Activated gamma-delta T cell (primary cell): Measurements from ENCODE around the gene NTN4.
"Not testable (repeated sequence)": the region's sequence is repeated elsewhere in the genome, so short reads cannot be mapped to it uniquely, and the experiment has no call there.

Experiments
- DNase-seq: peaks from one replicate; lab custom pipeline; 2025; lab: John Stamatoyannopoulos, UW

Gene NTN4

DNA sequence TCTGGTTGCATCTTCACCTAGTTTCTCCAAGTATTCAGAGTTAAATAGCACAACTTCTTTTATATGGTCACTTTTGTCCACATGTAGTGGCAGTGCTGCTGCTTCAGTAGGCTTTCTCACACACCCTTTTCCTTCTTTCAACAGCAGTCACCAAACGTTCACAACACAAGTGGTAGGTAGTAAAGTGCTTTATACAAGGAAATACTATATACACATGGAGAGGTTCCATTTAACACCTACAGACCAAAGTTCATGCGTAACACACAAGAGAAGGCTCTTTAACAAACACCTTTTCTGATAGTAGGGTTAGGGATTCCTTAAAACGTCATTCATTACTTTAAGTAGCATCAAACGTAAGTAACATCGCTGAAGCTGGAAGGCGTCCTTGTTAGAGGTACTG lies 132.2 kb downstream of the NTN4 start:
- no peak for DNase-seq

DNA sequence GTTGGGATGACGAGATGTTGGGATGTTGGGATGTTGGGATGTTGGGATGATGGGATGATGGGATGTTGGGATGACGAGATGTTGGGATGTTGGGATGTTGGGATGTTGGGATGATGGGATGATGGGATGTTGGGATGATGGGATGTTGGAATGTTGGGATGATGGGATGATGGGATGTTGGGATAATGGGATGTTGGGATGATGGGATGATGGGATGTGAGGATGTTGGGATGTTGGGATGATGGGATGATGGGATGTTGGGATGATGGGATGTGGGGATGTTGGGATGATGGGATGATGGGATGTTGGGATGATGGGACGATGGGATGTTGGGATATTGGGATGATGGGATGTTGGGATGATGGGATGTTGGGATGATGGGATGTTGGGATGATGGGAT lies 135.9 kb downstream of the NTN4 start:
- not testable (repeated sequence) for DNase-seq

DNA sequence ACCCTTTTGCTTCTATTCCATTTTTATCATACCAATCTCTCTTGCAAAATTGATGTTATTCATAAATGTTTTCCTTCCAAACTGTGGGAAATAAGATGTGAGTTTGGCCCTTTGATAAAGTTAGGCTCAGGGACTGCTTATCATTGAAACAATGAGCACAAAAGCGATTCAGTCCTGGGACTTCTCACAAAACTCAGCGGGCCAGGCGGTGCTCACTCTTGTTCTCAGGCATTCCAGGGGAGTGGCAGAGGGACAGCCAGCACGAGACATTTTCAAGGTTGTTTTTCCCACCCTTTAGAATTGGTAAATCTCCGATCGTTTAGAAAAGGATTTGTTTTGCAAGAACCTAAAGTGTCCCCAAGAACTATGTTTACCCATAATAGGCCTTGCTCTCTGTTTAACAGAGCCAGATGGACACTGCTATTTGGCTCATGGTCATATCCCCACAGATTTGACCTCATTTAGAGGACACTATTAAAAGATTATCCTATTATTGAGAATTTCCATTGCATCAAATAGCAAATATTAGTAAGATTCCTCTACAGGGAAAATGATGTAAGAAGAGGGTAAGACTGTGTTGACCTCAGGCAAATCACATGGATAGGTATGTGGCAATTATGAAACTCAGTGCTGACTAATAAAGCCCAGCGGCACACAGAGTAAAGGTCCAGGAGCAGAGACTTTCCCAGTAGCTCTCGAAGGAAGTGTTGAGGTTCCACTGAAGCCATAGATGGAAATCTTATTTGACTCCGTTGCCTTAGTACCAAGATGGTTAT lies 136.6 kb downstream of the NTN4 start:
- DNase-seq, result no peak

DNA sequence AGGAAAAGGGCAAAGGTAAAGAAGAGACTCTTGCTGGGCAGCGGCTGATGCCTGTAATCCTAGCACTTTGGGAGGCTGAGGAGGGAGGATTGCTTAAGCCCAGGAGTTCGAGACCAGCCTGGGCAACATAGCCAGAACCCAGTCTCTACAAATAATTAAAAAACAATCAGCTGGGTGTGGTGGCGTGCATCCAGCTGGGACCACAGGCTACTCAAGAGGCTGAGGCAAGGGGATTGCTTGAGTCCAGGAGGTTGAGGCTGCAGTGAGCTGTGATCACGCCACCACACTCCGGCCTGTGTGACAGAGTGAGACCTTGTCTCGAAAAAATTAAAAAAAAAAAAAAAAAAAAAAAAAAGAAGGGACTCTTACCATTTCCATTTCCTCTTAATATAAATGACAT lies 138.9 kb downstream of the NTN4 start:
- no peak for DNase-seq

DNA sequence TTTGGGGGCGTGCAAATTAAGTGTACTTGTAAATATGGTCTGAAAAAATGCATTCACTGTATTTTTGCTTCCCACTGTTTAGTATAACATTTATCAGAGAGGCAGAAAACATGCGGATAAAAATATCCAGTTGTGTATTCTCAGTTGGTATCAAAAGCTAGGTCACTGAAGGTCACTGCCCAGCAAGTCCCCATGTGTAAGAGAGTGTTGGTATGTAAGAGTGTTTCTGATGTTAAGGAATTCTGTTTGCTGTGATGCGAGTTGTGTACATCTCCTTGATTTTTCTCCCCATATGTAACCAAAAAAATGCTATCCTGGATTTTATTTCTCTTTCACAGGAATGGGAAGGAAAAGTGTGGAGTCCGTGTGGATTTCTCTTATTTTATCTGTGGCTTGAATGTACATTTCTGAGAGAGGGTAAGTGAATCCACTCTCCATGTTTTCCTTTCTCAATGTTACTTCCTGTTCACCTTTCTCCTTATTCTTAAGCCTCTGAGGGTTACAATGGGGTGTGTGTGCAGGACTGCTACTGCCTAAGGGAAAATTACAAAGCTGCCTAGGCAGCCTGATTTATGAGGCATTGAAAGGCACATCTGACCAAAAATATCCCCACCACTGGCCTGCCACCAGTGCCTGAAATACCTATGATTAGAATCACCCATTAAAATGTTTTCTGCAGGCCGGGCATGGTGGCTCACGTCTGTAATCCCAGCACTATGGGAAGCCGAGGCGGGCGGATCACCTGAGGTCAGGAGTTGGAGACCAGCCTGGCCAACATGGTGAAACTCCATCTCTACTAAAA lies 141.4 kb downstream of the NTN4 start:
- no peak for DNase-seq

DNA sequence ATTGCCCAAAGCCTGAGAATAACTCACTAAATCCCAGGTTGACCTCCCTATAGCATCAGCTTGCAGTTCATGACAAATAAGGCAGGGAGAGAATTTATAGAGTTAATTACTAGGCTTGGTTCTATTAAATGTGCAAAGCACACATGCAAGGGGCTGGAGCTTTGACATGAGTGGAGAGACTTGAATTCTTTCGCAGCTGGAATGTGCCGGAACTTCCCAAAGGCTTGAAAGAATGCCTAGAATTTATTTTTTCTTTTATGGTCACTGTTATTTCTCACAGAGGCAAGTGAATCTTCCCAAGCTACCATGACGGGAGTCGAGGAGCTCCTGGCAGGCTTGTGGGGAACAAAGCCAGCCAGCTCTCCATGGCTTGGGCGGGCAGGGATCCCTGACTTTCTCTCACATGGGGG lies 143.8 kb downstream of the NTN4 start:
- no peak for DNase-seq

DNA sequence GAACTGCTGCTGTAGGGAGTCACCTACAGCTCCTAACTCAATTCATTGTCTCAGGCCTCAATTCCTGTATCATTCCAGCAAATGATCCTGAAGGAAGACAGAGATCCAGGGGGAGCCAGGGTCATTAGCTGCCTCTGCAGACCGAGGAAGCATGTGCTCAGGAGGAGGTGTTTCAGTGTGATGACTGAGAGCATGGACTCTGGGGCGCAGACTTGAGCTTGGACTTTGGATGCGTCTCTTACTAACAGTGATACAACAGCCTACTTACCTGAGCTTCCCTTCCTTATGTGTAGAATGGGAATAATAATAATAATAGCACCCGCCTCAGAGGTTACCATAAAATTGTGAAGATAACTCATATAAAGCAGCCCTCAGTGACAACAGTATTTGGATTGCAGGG lies 147.3 kb downstream of the NTN4 start:
- no peak for DNase-seq

DNA sequence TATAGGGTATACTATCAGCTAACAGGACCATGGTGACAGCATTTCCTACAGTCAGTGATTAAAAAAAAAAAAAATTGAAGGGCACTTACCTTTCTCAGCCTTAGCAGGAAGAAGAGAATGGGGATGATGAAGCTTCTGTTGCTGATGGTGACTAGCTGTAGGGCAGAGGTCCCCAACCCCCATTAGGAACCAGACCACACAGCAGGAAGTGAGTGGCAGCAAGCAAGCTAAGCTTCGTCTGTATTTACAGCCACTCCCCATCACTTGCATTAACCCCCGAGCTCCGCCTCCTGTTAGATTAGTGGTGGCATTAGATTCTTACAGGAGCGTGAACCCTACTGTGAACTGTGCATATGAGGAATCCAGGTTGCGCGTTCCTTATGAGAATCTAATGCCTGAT lies 148.0 kb downstream of the NTN4 start:
- DNase-seq, result no peak

DNA sequence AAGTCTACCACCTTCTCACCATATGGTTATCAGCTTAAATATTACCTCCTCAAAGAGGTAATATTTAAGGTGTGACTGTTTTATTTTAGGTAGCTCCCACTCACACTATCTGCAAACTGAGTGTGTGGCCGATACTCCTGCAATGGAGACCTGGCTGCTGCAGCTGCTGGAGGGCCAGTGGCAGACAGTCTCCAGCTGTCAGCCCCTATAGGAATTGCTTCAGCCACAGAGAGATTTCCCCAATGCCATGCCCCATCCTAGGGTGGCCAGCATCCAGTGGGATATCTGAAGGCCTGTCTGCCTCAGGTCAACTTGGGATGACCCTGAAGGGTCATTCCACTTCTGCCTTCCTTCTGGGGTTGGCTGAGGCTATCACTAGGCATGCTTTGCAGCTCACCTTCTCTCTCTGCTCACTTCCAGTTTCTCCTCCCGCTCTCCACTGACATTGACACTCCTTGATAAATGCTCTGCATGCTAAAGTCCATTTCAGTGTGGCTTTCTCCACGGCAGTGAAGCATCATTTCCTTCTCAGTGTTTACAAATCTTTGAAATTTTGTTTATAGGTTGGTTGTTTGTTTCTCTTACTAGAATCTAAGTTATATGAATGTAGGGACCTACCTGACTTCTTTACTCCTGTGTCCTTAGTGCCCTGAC lies 149.1 kb downstream of the NTN4 start:
- no peak for DNase-seq

DNA sequence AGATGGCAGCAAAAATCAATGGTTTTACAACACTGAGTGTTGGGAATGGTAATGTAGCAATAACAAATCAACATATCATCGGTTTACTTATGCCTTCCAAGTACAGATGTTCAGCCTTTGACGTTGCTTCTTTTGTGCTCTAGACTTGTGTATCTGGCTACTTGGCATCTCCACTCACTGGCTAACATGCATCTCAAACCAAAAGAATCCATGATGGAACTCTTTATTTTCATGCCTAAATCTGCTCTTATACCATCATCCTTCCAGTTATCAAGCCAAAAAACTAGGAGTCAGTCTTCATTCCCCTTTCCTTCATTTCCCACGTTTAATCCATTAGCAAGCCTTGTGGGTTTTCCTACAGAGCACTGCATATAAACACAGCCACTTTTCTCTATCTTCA lies 150.0 kb downstream of the NTN4 start:
- DNase-seq, result no peak

DNA sequence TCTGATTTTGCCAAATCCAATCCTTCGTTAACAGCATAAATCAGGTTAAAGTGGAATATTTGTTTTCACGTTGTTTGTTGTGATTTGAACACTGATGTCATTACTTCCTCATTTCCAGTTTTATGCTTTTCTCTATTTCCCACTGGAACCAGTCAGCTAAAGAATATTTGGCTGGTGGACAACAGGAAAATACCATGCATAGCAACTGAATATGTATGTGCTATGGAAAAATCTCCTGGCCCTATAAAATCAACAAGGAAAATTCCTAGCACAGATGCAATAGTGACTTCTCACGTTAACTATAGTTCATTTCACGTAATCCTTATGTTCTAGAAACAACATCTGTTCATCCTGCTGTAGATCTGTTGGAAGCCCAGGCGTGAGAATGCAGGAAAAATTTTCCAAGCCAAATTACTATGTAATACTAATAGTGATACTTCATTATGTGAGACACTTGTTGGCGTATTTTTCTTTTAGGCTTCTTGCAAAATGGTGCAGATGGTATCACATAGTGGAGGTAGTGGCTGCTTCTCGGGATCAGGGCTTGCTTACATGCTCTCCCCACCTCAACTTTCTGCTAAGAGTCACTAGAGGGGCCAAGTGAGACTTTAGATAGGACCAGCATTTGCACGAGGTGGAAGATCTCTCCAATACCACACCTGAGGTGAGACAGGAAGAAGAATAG lies 153.0 kb downstream of the NTN4 start:
- DNase-seq, result no peak

DNA sequence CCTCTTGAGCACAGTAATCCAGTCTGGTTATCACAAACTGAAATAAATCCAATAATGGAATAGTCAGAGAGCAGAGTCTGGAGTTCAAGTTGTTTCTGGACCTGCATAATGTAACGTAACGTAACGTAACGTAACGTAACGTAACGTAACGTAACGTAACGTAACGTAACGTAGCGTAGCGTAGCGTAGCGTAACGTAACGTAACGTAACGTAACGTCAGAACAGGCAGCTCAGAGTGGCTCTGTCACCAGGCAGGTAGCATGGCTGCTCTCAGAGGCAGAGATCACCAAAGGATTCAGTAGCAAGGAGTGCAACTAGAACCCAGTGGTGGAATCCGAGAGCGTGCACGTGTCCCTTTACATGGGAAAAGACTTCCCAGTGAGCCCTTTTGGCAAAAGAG lies 153.6 kb downstream of the NTN4 start:
- no peak for DNase-seq

DNA sequence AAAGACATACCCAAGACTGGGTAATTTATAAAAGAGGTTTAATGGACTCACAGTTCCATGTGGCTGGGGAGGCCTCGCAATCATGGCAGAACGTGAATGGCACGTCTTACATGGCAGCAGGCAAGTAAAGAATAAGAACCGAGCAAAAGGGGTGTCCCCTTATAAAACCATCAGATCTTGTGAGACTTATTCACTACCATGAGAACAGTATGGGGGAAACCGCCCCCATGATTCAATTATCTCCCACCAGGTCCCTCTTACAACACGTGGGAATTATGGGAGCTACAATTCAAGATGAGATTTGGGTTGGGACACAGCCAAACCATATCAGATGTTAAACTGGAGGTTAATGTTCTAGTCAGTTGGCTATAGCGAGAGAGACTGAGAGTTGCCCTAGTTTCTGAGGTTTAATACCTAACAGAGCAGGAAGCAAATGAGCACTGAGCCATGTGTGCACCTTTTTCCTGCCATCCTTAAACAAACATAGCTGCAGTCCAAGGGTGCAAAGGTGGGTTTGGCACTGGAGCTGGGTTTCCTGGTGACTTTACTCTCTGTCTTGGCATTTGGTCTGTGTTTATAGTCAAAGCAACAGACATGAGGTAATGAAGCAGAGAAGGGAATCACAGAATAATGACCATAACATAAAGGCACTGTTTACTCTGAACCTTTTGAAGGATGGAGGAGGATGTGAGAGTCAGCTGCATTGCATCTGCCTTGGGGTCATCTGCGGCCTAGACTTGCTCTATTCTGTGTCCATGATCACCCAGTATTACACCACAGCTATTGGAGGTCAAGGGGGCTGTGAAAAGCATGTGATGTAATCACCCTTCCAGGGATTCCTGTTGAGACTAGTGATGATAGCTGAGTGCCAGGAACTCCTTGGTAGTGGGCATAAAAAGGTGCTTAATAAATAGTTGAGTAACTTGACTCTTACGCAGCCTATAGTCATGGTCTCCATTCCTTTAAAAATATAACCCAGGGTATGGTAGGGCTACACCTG lies 155.6 kb downstream of the NTN4 start:
- no peak for DNase-seq

DNA sequence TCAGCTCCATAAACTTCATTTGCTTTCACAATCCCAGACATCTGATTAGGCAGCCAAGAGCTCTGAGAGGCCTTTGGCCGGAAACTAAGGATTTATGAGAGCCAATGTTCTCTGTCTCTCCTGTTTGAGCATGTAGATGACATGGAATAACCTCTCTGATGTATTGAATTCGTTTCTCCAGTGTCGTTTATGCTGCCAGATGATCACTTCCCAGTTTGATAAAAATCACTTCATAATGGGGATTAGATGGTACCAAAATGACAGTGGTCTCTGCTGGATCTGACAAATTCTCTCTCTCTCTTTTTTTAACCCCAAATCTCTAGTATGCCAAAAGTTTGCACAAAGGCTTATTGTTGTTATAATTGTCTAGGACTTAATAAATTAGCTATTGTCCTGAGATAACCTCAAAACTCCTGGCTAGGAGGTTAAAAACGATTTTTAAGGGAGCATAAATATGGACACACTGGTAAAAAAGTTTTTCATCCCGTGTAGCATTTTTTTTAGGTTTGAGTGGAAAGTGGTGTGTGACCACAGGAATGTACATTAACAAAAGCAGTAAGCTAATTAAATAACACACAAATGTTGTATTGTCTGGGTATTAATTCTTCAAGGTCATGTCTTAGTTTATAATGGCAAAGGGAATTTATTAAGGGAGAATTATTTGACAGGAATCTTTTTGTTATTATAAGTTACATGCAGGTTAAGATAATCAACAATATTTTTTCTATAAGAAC lies 156.7 kb downstream of the NTN4 start:
- no peak for DNase-seq

DNA sequence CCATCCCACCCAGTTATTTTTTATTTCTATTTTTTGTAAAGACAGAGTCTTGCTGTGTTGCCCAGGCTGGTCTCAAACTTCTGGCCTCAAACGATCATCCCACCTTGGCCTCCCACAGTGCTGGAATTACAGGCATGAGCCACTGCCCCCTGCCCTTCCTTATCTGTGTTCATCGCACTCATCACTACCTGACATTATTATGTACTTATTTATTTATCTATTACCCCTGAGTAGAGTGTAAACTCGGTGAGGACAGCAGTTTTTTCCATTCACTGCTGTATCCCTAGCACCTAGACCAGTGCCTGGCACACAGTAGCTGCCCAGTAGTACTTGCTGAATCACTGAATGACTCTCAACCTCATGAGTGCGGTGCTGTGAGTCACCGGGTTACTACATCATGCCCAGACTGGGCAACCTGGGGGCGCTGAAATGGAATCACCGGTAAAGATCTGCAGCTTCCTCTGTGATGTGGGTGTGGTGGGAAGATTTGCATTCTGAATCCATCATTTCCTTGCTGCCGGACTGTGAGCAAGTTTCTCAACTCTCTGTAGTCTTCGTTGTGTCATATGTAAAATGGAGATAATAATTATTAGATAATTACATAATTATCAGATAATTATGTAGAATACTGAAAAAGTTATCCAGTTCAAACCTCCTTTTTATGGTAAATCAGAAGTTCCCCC lies 157.4 kb downstream of the NTN4 start:
- DNase-seq, result no peak

DNA sequence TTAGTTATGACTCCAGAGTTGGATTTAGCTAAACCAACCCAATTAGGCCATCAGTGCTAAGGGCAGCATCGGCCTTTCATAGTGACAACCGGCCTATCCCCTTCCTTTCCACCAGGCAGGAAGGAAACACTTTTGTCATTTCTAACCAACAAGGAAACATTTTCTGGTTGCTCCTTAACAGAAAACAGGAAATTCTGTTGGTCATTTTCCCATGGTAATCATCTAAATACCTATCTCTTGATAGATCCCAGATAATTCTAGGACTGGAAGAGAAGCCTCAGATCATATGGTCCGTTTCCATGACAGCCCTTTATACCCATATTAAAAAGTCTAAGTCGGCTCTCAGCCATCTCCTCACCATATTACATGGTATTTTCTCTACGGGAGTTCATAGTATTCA lies 160.1 kb downstream of the NTN4 start:
- DNase-seq, result no peak

DNA sequence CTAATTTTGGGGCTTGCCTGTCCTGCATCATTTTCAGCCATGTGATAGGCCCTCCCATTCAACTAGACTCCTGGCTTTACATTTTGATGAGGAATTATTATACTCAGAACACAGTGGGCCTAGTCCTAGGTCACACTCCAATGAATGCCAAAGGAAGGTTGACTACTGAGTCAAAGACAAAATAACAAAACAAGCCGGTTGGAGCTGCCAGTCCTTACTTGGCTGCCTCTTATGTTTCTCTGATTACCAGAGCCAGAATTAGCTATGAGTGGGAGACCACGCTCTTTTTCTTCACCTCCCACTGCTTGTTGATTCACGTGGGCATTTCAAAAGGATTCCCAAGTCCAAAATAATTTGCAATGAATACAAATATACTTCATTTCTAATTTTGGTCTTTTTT lies 161.2 kb downstream of the NTN4 start:
- no peak for DNase-seq

DNA sequence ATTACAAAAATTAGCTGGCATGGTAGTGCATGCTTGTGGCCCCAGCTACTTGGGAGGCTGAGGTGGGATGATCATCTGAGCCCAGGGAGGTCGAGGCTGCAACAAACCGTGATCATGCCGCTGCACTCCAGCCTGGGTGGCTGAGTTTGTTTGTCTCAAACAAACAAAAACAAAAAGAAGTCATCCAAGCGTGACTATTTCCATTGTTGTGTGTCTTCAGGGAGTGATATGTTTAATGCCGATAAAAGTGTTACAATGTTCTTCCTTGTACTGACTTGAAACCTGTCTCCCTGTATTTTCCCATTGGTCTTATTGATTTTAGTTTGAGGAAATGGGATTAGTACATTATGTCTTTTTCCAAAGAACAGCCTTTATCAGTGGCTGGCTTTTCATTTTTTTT lies 163.7 kb downstream of the NTN4 start:
- DNase-seq, result no peak

DNA sequence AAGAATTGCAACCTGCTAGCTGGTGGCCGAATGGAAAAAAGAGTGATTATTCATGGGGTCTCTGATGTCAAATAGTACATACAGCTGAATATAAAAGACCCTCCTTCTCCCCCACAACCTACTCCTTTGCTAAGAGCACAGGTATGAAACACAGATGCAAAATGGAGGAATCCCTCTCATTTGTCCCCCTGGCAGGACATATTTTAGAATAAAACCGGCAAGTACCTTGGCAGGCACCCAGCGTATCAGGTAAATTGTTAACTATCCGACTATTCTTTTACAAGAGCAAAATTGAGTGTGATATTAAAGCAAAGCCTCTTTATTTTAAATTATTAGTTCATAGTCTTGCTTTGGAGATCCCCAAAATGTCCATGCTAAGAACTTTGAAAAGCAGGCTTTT lies 165.6 kb downstream of the NTN4 start:
- DNase-seq, result no peak

DNA sequence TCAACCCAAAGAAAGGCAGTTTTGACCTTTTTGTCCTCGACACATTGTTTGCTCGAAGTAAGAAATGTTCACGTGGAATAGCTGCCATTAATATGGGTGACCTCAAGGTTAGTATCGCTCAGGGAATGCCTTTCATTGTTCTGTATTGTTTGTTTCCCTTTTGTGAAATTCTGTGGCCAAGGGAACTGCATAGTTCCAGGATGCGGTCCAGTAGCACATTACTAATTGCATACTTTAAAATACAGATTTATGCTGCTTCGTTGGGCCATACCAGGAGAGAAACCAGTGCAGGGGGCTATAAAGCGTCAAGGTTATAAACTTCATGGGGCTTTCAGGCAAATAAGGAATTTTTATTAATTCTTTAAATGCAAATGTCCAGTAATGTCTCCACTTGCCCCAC lies 166.0 kb downstream of the NTN4 start:
- DNase-seq, result no peak
